Measurements from ENCODE around the gene ATR.
"Not testable (repeated sequence)": the region's sequence is repeated elsewhere in the genome, so short reads cannot be mapped to it uniquely, and the experiment has no call there.

The ATR gene

GRCh38 chr3:142595581-142595950 is 17.0 kb upstream of the ATR start:
- intact Hi-C loops (cut with DNase I), result loop anchor here (5.0 kb wide), 1 partner anchor 127 kb away; the partner anchor contains the start of gene TRPC1
- no peak for DNase-seq

GRCh38 chr3:142595141-142595540 is 16.6 kb upstream of the ATR start:
- no peak for DNase-seq
- intact Hi-C loops (cut with DNase I), result loop anchor here (5.0 kb wide), 1 partner anchor 127 kb away; the partner anchor contains the start of gene TRPC1

- intact Hi-C loops (cut with DNase I); DNase-seq: not testable (repeated sequence)
Observed at GRCh38 chr3:142592268-142592667, 13.7 kb upstream of the ATR start.

- intact Hi-C loops (cut with DNase I), result loop anchor here (5.0 kb wide), 1 partner anchor 239 kb away; no protein-coding TSS in a partner anchor
- no peak for DNase-seq
Observed at GRCh38 chr3:142588703-142589102, 10.2 kb upstream of the ATR start.

- DNase-seq, result peak in 2 of 10 donors; percentile 13
- intact Hi-C loops (cut with DNase I), result loop anchor here (2.0 to 5.0 kb wide), 2 partner anchors 240 to 406 kb away; no protein-coding TSS in a partner anchor
Observed at GRCh38 chr3:142586803-142587406, 8.4 kb upstream of the ATR start.

- intact Hi-C loops (cut with DNase I), result not testable (repeated sequence)
Observed at GRCh38 chr3:142581070-142581469, 2.5 kb upstream of the ATR start.

GRCh38 chr3:142580061-142580423 is 1.5 kb upstream of the ATR start:
- intact Hi-C loops (cut with DNase I), result no loop called here
- DNase-seq, result no peak

More at GRCh38 chr3:142581070-142581469, 2.5 kb upstream of the ATR start:
- not testable (repeated sequence) for DNase-seq

- DNase-seq, result no peak
- intact Hi-C loops (cut with DNase I), result loop anchor here (1.0 to 5.0 kb wide), 3 partner anchors 18 to 423 kb away; partner anchors contain the start of genes PLS1, TRPC1 and U2SURP
Observed at GRCh38 chr3:142577696-142578328, 721 bp downstream of the ATR start.

GRCh38 chr3:142576792-142577191 is 1.7 kb downstream of the ATR start:
- DNase-seq, result no peak
- intact Hi-C loops (cut with DNase I), result loop anchor here (5.0 kb wide), 1 partner anchor 146 kb away; the partner anchor contains the start of gene TRPC1

GRCh38 chr3:142574665-142575064 is 3.9 kb downstream of the ATR start:
- intact Hi-C loops (cut with DNase I), result loop anchor here (5.0 kb wide), 1 partner anchor 148 kb away; the partner anchor contains the start of gene TRPC1
- DNase-seq, result no peak

- intact Hi-C loops (cut with DNase I); DNase-seq: not testable (repeated sequence)
Observed at GRCh38 chr3:142574223-142574622, 4.3 kb downstream of the ATR start.

GRCh38 chr3:142569422-142569821 is 9.1 kb downstream of the ATR start:
- intact Hi-C loops (cut with DNase I); DNase-seq: not testable (repeated sequence)

GRCh38 chr3:142568393-142569017 is 10.0 kb downstream of the ATR start:
- peak in 1 of 10 donors; percentile 78 for DNase-seq
- intact Hi-C loops (cut with DNase I), result no loop called here

- DNase-seq, result no peak
- intact Hi-C loops (cut with DNase I), result no loop called here
Observed at GRCh38 chr3:142566096-142566495, 12.4 kb downstream of the ATR start.

- intact Hi-C loops (cut with DNase I), result no loop called here
- DNase-seq, result no peak
Observed at GRCh38 chr3:142563496-142563997, 15.0 kb downstream of the ATR start.

- DNase-seq, result no peak
- intact Hi-C loops (cut with DNase I), result no loop called here
Observed at GRCh38 chr3:142560118-142560517, 18.4 kb downstream of the ATR start.

- intact Hi-C loops (cut with DNase I), result no loop called here
- no peak for DNase-seq
Observed at GRCh38 chr3:142553741-142554140, 24.8 kb downstream of the ATR start.

- DNase-seq; intact Hi-C loops (cut with DNase I): not testable (repeated sequence)
Observed at GRCh38 chr3:142552579-142552978, 26.0 kb downstream of the ATR start.

GRCh38 chr3:142549986-142550385 is 28.5 kb downstream of the ATR start:
- intact Hi-C loops (cut with DNase I), result no loop called here
- DNase-seq, result no peak

GRCh38 chr3:142543307-142543706 is 35.2 kb downstream of the ATR start:
- intact Hi-C loops (cut with DNase I), result no loop called here
- no peak for DNase-seq

GRCh38 chr3:142542054-142542453 is 36.5 kb downstream of the ATR start:
- intact Hi-C loops (cut with DNase I), result no loop called here
- DNase-seq, result no peak

Data from posterior cingulate gyrus (tissue), 11 donors.